ENCODE data around the gene TRAPPC8.
"Not testable (repeated sequence)": the region's sequence is repeated elsewhere in the genome, so short reads cannot be mapped to it uniquely, and the experiment has no call there.

Gene TRAPPC8

DNA sequence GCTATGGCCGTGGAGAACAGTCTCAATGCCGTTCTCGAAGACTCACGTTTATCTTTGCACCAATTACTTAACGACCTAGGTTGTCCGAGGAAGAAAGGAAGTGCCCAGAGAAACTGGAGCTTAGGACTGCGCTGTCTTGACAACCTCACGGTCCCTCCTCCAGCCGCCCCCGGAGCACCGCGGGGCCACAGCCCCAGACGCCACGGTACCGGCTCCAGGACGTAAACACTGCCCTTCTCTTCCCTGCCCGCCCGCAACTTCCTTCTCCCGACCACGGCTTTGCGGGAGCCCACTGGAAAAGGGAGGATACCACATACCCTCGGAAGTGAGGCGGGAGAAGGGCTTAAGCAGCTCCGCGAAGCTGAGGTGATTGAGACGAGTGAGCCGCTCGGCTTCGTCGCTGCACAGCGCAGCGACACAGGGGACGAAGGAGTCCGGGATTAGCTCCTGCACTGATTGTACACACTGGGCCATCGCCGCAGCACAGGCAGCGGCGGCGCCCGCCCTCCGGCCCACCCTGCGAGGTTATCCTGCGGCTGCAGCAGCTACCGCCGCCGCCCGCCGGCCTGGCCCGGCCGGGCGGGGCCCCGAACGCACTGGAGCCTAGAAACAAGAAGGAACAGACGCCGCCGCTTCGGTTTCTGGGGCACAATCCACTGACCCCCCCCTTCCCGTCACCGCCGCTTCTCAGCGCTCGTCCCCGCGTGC, 483 bp downstream of the TRAPPC8 start:
- DNase-seq (ENCODE audit: low read depth): no peak

- DNase-seq (ENCODE audit: low read depth): no peak
Observed at GRCh38 chr18:31941010-31941809, 1.7 kb downstream of the TRAPPC8 start.

- not testable (repeated sequence) for DNase-seq (ENCODE audit: low read depth)
Observed at GRCh38 chr18:31934773-31935172, 8.2 kb downstream of the TRAPPC8 start.

GRCh38 chr18:31931886-31932240, 11.1 kb downstream of the TRAPPC8 start:
- DNase-seq (ENCODE audit: low read depth): no peak

GRCh38 chr18:31931163-31931885, 11.6 kb downstream of the TRAPPC8 start:
- no peak for DNase-seq (ENCODE audit: low read depth)

DNA sequence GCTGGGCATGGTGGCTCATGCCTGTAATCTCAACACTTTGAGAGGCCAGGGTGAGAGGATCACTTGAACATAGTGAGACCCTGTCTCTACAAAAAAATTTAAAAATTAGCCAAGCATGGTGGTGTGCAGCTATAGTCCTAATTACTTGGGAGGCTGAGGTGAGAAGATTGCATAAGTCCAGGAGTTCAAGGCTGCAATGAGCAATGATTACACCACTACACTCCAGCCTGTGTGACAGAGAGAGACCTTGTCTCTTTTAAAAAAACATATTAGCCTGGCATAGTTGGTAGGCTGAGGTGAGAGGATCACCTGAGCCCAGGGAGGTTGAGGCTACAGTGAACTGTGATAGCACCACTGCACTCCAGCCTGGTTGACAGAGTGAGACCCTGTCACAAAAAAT, 13.7 kb downstream of the TRAPPC8 start:
- no peak for DNase-seq (ENCODE audit: low read depth)

DNA sequence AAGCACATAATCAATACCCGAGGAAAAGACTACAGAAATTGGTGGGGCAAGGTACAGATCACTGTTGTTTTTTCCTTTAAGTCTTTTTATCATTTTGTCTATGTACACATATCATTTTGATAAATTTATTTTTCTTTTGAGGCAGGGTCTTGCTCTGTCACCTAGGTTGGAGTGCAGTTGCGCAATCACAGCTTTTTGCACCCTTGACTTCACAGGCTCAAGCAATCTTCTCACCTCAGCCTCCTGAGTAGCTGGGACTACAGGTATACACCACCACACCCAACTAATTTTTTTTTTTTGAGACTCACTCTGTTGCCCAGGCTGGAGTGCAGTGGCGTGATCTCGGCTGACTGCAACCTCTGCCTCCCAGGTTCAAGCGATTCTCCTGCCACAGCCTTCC, 15.9 kb downstream of the TRAPPC8 start:
- not testable (repeated sequence) for DNase-seq (ENCODE audit: low read depth)

- no peak for DNase-seq (ENCODE audit: low read depth)
Observed at GRCh38 chr18:31920277-31920676, 22.7 kb downstream of the TRAPPC8 start.

DNA sequence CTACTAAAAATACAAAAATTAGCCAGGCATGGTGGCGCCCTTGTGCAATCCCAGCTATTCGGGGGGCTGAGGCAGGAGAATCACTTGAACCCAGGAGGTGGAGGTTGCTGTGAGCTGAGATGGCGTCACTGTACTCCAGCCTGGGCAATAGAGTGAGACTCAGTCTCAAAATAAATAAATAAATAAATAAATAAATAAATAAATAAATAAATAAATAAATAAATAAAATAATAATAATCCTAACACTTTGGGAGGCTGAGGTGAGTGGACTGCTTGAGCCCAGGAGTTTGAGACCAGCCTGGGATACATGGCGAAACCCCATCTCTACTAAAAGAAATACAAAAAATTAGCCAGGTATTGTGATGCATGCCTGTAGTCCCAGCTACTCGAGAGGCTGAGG, 23.6 kb downstream of the TRAPPC8 start:
- DNase-seq (ENCODE audit: low read depth): not testable (repeated sequence)

GRCh38 chr18:31918733-31919132, 24.2 kb downstream of the TRAPPC8 start:
- DNase-seq (ENCODE audit: low read depth): no peak

- DNase-seq (ENCODE audit: low read depth): no peak
Observed at GRCh38 chr18:31901063-31901462, 41.9 kb downstream of the TRAPPC8 start.

DNA sequence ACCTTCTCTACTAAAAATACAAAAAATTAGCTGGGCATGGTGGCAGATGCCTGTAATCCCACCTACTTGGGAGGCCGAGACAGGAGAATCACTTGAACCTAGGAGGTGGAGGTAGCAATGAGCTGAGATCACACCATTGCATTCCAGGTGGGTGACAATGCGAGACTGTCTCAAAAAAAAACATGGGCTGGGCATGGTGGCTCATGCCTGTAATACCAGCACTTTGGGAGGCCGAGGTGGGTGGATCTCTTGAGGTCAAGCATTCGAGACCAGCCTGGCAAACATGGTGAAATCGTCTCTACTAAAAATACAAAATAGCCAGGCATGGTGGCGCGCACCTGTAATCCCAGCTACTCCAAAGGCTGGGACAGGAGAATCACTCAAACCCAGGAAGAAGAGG, 43.2 kb downstream of the TRAPPC8 start:
- not testable (repeated sequence) for DNase-seq (ENCODE audit: low read depth)

DNA sequence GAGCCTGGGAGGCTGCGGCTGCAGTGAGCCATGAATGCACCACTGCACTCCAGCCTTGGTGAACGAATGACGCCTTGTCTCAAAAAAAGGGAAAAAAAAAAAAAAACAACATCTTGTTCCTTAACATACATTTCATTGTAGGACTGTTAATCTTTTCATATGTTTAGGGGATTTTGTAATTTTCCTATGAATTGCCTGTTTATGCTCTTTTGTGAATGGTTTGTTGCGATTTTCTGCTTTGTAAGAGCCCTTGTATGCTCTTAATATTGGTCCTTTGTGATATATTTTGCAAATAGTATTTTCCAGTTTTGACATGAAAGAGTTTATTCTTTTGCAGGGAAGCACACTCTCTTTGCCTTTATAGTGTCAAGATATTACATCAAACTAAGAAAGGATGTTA, 50.0 kb downstream of the TRAPPC8 start:
- no peak for DNase-seq (ENCODE audit: low read depth)

GRCh38 chr18:31891566-31891965, 51.4 kb downstream of the TRAPPC8 start:
- no peak for DNase-seq (ENCODE audit: low read depth)

GRCh38 chr18:31884020-31884419, 58.9 kb downstream of the TRAPPC8 start:
- no peak for DNase-seq (ENCODE audit: low read depth)

DNA sequence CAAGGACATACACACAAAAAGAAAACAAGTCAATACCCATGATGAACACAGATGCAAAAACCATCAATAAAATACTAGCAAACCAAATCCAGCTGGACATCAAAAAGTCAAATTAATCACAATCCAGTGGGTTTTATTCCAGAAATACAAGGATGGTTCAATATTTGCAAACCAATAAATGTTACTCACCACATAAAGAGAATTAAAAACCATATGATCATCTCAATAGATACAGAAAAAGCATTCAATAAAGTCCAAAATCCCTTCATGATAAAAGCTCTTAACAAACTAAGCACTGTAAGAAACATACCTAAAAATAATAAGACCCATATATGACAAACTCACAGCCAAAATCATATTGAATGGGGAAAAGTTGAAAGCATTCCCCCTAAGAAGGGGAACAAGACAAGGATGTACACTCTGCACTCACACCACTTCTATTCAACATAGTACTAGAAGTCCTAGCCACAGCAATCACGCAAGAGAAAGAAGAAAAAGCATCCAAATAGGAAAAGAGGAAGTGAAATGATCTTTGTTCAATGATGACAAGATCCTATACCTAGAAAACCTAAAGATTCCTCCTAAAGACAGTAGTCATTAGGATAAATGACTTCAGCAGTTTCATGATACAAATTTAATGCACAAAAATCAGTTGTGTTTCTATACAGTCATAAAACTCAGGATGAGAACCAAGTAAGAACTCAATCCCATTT, 62.6 kb downstream of the TRAPPC8 start:
- DNase-seq (ENCODE audit: low read depth): no peak

GRCh38 chr18:31878358-31878757, 64.6 kb downstream of the TRAPPC8 start:
- DNase-seq (ENCODE audit: low read depth): no peak

DNA sequence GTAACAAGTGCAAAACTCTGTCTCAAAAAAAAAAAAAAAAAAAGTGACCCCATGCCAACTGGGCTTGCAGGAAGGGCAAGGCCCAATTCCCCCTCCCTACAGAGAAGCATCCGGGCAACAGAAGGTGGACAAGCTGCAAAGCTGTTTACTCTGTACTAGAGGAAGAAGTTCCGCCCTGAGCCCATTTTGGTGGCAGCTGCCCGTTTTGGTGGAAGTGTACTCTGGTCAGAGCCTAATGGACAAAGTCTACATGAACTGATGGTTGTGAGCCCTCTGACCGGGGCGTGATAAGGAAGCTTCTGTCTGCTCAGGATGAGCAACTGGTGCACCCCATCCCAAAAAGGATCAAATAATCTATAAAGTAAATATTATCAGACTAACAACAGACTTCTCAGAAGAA, 65.0 kb downstream of the TRAPPC8 start:
- no peak for DNase-seq (ENCODE audit: low read depth)

DNA sequence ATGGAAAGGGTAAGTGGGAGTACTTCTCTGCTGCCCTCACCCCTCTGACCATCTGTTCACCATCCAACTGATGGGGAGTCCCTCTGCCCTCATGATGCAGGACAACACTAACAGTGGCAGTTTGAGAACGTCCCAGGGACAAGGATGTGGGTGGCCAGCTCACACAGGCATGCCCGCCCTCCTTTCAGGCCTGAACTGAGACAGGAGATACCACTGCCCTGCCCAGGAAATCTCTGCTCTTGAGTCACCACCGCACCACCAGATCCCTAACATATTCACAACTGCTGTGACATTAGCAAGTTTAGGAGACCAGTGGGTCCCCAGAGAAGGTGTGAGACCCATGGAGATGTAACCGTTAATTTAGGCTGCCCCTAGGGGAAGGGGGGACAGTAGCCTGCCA, 66.2 kb downstream of the TRAPPC8 start:
- no peak for DNase-seq (ENCODE audit: low read depth)

DNA sequence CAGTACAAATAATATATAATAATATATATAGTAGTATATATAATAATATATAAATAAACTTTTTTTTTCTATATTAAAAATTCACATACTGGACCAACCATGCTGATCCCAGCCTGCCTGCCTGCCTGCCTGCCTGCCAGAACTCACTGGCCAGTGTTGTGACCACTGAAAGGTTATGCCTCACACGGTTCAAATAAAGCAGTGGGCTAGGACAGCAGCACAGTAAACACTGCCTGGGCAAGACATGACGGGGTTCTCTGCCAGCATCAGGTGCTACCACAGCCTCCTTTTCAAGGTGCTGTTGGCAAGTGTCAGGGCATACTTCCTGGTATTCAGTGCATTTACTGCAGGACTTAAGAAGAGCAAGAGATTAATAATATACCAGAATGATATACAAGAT, 67.6 kb downstream of the TRAPPC8 start:
- DNase-seq (ENCODE audit: low read depth): no peak

GRCh38 chr18:31863103-31863502, 79.8 kb downstream of the TRAPPC8 start:
- DNase-seq (ENCODE audit: low read depth): no peak

- DNase-seq (ENCODE audit: low read depth): no peak
Observed at GRCh38 chr18:31860488-31860887, 82.4 kb downstream of the TRAPPC8 start.

Measured in T follicular helper cell (primary cell).